ENCODE data around the gene ZKSCAN7. TPM values are rescaled to one million over a fixed set of nuclear protein-coding genes. Genes with fewer than 3 reads are reported as not detected.
A peak's percentile ranks its signal among the peaks of the same experiment; 100 is the strongest.
"Not testable (repeated sequence)": the region's sequence is repeated elsewhere in the genome, so short reads cannot be mapped to it uniquely, and the experiment has no call there.

ZKSCAN7 gene
- total and polyA plus RNA-seq, 3 experiments from 2014 or later: 3.7 to 4.7 (median 3.8) TPM

DNA sequence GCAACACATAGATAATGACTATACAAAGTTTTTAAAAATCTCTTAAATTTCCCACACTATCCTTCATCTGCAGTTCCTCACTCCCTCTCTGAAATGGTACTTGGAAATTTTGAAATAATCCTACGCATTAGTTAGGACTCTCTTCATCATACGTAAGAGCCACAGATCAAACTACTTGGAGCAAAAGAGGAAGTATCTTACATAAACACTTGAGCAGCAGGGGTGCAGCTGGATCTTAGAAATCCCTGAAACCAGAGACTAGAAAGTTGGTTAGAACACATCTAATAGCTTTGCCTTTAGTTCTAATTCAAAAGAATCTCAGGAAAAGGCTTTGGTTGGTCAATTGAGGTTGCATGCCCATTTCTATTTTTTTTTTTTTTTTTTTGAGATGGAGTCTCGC, 38.8 kb upstream of the ZKSCAN7 start:
- Mint-ChIP-seq H3K9me3 (no peaks in the 10 kb centered on the region), H3K27me3 (peaks cover 27 to 32% of the 10 kb centered on the region in 2 donors), H3K36me3 (no peaks in the 10 kb centered on the region), H3K4me3 (no peak overlapping the region), H3K27ac (no peak overlapping the region), H3K4me1 (peaks cover 3 to 10% (median 8%) of the 10 kb centered on the region in 3 donors)
- Histone ChIP-seq H3K27ac (ENCODE audit: low read depth, low read length) (no peak overlapping the region), H3K27me3 (ENCODE audit: insufficient read depth, low read length, poor library complexity, severe bottlenecking) (no peaks in the 10 kb centered on the region), H3K4me3 (ENCODE audit: low read length) (no peak overlapping the region), H3K36me3 (ENCODE audit: insufficient read depth, low read length) (no peaks in the 10 kb centered on the region), H3K9me3 (ENCODE audit: low read length) (no peaks in the 10 kb centered on the region), H3K4me1 (ENCODE audit: insufficient read depth, low read length) (peaks cover 10% of the 10 kb centered on the region)
- DNase-seq: no peak
- POLR2A ChIA-PET: no interaction called here
- CTCF ChIA-PET: interaction anchor here (0.7 kb wide), 1 partner anchor 1626 kb away, joined by 3 read pairs; no protein-coding TSS in a partner anchor

DNA sequence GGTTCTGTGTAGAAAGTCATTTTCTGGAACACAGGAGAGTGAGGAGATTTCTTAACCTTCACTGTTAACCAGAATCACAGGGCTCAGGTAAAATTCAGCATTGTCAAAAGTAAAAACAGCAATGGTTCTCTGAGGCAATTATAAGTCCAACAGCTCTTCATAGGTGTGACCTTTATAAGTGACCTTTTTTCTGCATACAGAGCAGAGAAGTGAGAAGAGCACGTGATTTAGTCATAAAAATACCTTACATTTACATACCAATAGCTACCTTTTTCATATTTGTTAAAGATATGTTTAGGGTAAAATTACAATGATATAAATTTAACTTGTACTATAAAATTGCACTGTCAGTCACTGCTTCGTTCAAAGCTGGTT, 36.2 kb upstream of the ZKSCAN7 start:
- ChIA-PET POLR2A (no interaction called here), CTCF (no interaction called here)
- Histone ChIP-seq H3K27ac (ENCODE audit: low read depth, low read length) (no peak overlapping the region), H3K9me3 (ENCODE audit: low read length) (no peaks in the 10 kb centered on the region), H3K36me3 (ENCODE audit: insufficient read depth, low read length) (no peaks in the 10 kb centered on the region), H3K27me3 (ENCODE audit: insufficient read depth, low read length, poor library complexity, severe bottlenecking) (no peaks in the 10 kb centered on the region), H3K4me3 (ENCODE audit: low read length) (no peak overlapping the region), H3K4me1 (ENCODE audit: insufficient read depth, low read length) (no peaks in the 10 kb centered on the region)
- Mint-ChIP-seq H3K27ac (no peak overlapping the region), H3K36me3 (no peaks in the 10 kb centered on the region), H3K4me1 (no peaks in the 10 kb centered on the region), H3K27me3 (peaks cover 27 to 52% of the 10 kb centered on the region in 2 donors), H3K9me3 (no peaks in the 10 kb centered on the region), H3K4me3 (no peak overlapping the region)
- no peak for DNase-seq

DNA sequence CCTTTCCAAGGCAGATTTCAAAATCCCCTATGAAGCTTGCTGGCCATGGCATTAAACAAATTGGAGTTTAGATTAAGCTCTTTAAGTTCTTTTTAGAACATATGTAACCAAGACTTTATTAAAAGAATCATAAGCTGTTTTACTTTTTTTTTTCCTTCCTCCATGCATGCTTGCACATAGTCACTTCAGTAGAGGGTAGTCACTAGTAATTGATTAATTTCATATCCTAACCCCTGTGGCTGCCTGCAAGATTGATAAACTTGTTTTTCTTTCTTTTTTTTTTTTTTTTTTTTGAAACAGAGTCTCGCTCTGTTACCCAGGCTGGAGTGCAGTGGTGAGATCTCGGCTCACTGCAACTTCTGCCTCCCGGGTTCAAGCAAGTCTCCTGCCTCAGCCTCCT, 33.3 kb upstream of the ZKSCAN7 start:
- CTCF ChIA-PET: no interaction called here
- no peaks in the 10 kb centered on the region for H3K36me3 ChIP-seq (ENCODE audit: insufficient read depth, low read length)
- H3K27me3 ChIP-seq (ENCODE audit: insufficient read depth, low read length, poor library complexity, severe bottlenecking): no peaks in the 10 kb centered on the region
- H3K4me3 ChIP-seq (ENCODE audit: low read length): no peak overlapping the region
- H3K27ac Mint-ChIP-seq: no peak overlapping the region
- H3K36me3 Mint-ChIP-seq: no peaks in the 10 kb centered on the region
- H3K4me1 Mint-ChIP-seq: no peaks in the 10 kb centered on the region
- no peak overlapping the region for H3K4me3 Mint-ChIP-seq
- no peaks in the 10 kb centered on the region for H3K9me3 Mint-ChIP-seq
- DNase-seq: no peak
- H3K4me1 ChIP-seq (ENCODE audit: insufficient read depth, low read length): no peaks in the 10 kb centered on the region
- no peak overlapping the region for H3K27ac ChIP-seq (ENCODE audit: low read depth, low read length)
- no peaks in the 10 kb centered on the region for H3K9me3 ChIP-seq (ENCODE audit: low read length)
- peaks cover 26 to 70% of the 10 kb centered on the region in 2 donors for H3K27me3 Mint-ChIP-seq
- POLR2A ChIA-PET: no interaction called here

DNA sequence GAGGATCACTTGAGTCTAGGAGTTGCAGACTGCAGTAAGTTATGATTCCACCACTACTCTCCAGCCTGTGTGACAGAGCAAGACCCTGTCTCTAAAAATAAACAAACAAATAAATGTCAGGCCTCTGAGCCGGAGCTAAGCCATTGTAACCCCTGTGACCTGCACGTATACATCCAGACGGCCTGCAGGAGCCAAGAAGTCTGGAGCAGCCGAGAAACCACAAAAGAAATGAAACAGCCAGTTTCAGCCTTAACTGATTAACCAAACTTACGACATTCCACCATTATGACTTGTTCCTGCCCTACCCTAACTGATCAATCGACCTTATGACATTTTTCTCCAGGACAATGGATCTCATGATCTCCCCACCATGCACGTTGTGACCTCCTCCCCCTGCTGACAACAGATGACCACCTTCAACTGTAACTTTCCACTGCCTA, 32.5 kb upstream of the ZKSCAN7 start:
- Histone ChIP-seq H3K4me3 (ENCODE audit: low read length) (no peak overlapping the region), H3K27me3 (ENCODE audit: insufficient read depth, low read length, poor library complexity, severe bottlenecking) (no peaks in the 10 kb centered on the region), H3K27ac (ENCODE audit: low read depth, low read length) (no peak overlapping the region), H3K4me1 (ENCODE audit: insufficient read depth, low read length) (no peaks in the 10 kb centered on the region), H3K9me3 (ENCODE audit: low read length) (no peaks in the 10 kb centered on the region), H3K36me3 (ENCODE audit: insufficient read depth, low read length) (no peaks in the 10 kb centered on the region)
- H3K27me3 Mint-ChIP-seq: peaks cover 23 to 66% of the 10 kb centered on the region in 2 donors
- no peak overlapping the region for H3K4me3 Mint-ChIP-seq
- DNase-seq: no peak
- no peaks in the 10 kb centered on the region for H3K9me3 Mint-ChIP-seq
- CTCF ChIA-PET: no interaction called here
- no peaks in the 10 kb centered on the region for H3K36me3 Mint-ChIP-seq
- no peaks in the 10 kb centered on the region for H3K4me1 Mint-ChIP-seq
- POLR2A ChIA-PET: no interaction called here
- peak overlapping the region in 1 of 8 donors; percentile 11 for H3K27ac Mint-ChIP-seq

DNA sequence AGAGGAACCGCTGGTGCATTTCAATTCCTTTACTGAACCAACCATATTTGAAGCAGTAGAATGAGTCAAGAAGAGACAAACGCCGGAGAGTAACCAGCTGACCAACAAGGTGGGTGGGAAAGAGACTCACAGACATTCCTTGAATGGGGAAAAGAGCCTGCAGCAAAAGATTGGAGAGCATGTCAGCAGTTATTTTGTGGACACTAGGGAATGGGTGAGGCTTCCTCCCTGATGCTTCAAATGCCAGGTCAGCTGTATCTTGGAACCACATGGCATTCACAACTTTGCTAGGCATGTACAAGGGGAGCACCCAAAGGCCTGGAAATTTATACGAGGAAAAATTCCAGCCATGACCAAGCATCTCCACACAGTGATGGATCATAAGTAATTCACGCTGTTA, 29.9 kb upstream of the ZKSCAN7 start:
- H3K9me3 Mint-ChIP-seq: no peaks in the 10 kb centered on the region
- Histone ChIP-seq H3K4me3 (ENCODE audit: low read length) (no peak overlapping the region), H3K9me3 (ENCODE audit: low read length) (no peaks in the 10 kb centered on the region), H3K36me3 (ENCODE audit: insufficient read depth, low read length) (no peaks in the 10 kb centered on the region), H3K27me3 (ENCODE audit: insufficient read depth, low read length, poor library complexity, severe bottlenecking) (no peaks in the 10 kb centered on the region), H3K27ac (ENCODE audit: low read depth, low read length) (no peak overlapping the region), H3K4me1 (ENCODE audit: insufficient read depth, low read length) (no peaks in the 10 kb centered on the region)
- peaks cover 12 to 62% of the 10 kb centered on the region in 2 donors for H3K27me3 Mint-ChIP-seq
- ChIA-PET CTCF (no interaction called here), POLR2A (no interaction called here)
- no peak overlapping the region for H3K27ac Mint-ChIP-seq
- no peaks in the 10 kb centered on the region for H3K4me1 Mint-ChIP-seq
- no peak for DNase-seq
- H3K36me3 Mint-ChIP-seq: no peaks in the 10 kb centered on the region
- H3K4me3 Mint-ChIP-seq: no peak overlapping the region

GRCh38 chr3:44529927-44530326, 25.1 kb upstream of the ZKSCAN7 start:
- POLR2A ChIA-PET: no interaction called here
- no peak for DNase-seq
- H3K4me3 Mint-ChIP-seq: no peak overlapping the region

DNA sequence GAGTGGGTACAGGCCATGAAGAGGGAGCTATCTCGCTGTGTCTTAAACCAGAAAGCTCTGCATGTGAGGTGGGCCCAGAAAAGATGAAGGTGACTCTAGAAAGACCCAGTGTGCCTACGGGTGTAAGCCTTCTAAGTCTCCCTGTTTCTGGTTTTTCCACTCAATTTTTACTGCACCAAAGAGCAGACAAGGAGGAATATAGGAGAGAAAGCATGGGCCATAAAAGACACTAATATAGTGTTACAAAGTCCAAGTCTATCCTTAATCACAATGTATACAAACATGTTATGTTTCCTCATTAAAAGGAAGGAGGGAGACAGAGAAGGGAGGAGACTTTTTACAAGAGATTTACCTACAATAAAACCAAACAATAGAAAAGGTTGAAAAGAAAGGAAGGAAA, 24.1 kb upstream of the ZKSCAN7 start:
- H3K36me3 Mint-ChIP-seq: no peaks in the 10 kb centered on the region
- DNase-seq: no peak
- CTCF ChIA-PET: interaction anchor here (1.1 kb wide), 1 partner anchor 384 kb away, joined by 3 read pairs; no protein-coding TSS in a partner anchor

More at GRCh38 chr3:44529927-44530326, 25.1 kb upstream of the ZKSCAN7 start:
- CTCF ChIA-PET: interaction anchor here (0.9 to 1.1 kb wide), 2 partner anchors 19 to 385 kb away, joined by 3 read pairs; no protein-coding TSS in a partner anchor
- H3K36me3 ChIP-seq (ENCODE audit: insufficient read depth, low read length): no peaks in the 10 kb centered on the region
- Mint-ChIP-seq H3K27me3 (peaks cover 18 to 33% of the 10 kb centered on the region in 2 donors), H3K27ac (no peak overlapping the region), H3K9me3 (no peaks in the 10 kb centered on the region), H3K4me1 (no peaks in the 10 kb centered on the region), H3K36me3 (no peaks in the 10 kb centered on the region)
- no peaks in the 10 kb centered on the region for H3K27me3 ChIP-seq (ENCODE audit: insufficient read depth, low read length, poor library complexity, severe bottlenecking)
- no peaks in the 10 kb centered on the region for H3K9me3 ChIP-seq (ENCODE audit: low read length)
- H3K27ac ChIP-seq (ENCODE audit: low read depth, low read length): no peak overlapping the region
- H3K4me1 ChIP-seq (ENCODE audit: insufficient read depth, low read length): no peaks in the 10 kb centered on the region
- H3K4me3 ChIP-seq (ENCODE audit: low read length): no peak overlapping the region

DNA sequence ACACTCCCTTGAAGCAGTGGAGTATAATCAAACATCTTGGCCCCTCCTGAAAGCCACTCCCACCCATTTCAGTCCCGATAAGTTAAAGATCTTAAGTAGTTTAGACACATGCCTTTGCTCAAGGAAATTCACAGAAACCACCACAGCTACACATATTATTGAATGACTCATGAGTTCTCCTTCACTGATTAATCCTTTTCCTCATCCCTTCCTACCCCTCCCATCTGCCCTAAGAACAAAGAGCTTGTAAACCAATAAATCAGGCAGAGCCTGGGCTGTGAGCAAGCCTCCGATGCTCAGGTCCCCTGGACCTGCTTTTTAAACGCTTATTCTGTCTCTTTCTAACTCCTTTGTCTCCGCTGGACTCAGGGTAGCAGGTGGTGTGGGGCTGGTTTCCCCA, 20.3 kb upstream of the ZKSCAN7 start:
- H3K9me3 ChIP-seq (ENCODE audit: low read length); H3K4me3 Mint-ChIP-seq; H3K36me3 ChIP-seq (ENCODE audit: insufficient read depth, low read length); H3K27ac Mint-ChIP-seq; H3K4me3 ChIP-seq (ENCODE audit: low read length); H3K27me3 ChIP-seq (ENCODE audit: insufficient read depth, low read length, poor library complexity, severe bottlenecking); H3K27ac ChIP-seq (ENCODE audit: low read depth, low read length); H3K36me3 Mint-ChIP-seq; H3K4me1 ChIP-seq (ENCODE audit: insufficient read depth, low read length); H3K4me1 Mint-ChIP-seq; DNase-seq; H3K9me3 Mint-ChIP-seq; POLR2A ChIA-PET: not testable (repeated sequence)
- peaks cover 23 to 48% of the 10 kb centered on the region in 2 donors for H3K27me3 Mint-ChIP-seq
- CTCF ChIA-PET: interaction anchor here (3.0 kb wide), 1 partner anchor 380 kb away, joined by 55 read pairs; no protein-coding TSS in a partner anchor

More for the DNA sequence above, 24.1 kb upstream of the ZKSCAN7 start:
- H3K27ac ChIP-seq (ENCODE audit: low read depth, low read length): no peak overlapping the region
- H3K9me3 Mint-ChIP-seq: no peaks in the 10 kb centered on the region
- no peaks in the 10 kb centered on the region for H3K36me3 ChIP-seq (ENCODE audit: insufficient read depth, low read length)
- no peak overlapping the region for H3K4me3 ChIP-seq (ENCODE audit: low read length)
- no peaks in the 10 kb centered on the region for H3K4me1 Mint-ChIP-seq
- H3K9me3 ChIP-seq (ENCODE audit: low read length): no peaks in the 10 kb centered on the region
- no peak overlapping the region for H3K27ac Mint-ChIP-seq
- no peaks in the 10 kb centered on the region for H3K4me1 ChIP-seq (ENCODE audit: insufficient read depth, low read length)
- H3K27me3 Mint-ChIP-seq: peaks cover 23 to 38% of the 10 kb centered on the region in 2 donors
- no peaks in the 10 kb centered on the region for H3K27me3 ChIP-seq (ENCODE audit: insufficient read depth, low read length, poor library complexity, severe bottlenecking)
- H3K4me3 Mint-ChIP-seq: no peak overlapping the region
- POLR2A ChIA-PET: no interaction called here

DNA sequence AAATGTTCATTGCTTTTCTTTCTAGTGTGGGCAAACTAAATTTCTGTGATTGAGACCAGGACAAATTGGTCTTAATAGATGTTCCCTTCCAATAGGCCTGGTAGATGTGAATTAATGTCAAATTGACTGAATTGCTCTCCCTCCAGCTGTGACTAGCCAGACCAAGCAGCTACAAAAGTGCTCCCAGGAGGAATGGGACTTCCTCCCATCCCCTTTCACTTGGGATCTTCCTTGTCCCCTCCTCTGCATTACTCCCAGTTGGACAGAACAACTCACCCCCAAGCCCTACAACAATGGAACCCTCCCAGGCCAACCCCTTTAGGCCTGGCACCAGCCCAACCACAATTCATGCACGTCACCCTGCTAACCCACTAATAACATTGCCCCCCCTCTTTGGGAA, 19.6 kb upstream of the ZKSCAN7 start:
- ChIA-PET CTCF (no interaction called here), POLR2A (no interaction called here)
- peak overlapping the region in 1 of 8 donors; percentile 9 for H3K27ac Mint-ChIP-seq
- H3K27me3 Mint-ChIP-seq: peaks cover 23 to 48% of the 10 kb centered on the region in 2 donors
- H3K4me1 ChIP-seq (ENCODE audit: insufficient read depth, low read length): no peaks in the 10 kb centered on the region
- H3K9me3 Mint-ChIP-seq: peaks cover 0 to 2% (median 0%) of the 10 kb centered on the region in 5 donors
- no peaks in the 10 kb centered on the region for H3K9me3 ChIP-seq (ENCODE audit: low read length)
- no peaks in the 10 kb centered on the region for H3K4me1 Mint-ChIP-seq
- DNase-seq: no peak
- no peak overlapping the region for H3K4me3 Mint-ChIP-seq
- no peaks in the 10 kb centered on the region for H3K27me3 ChIP-seq (ENCODE audit: insufficient read depth, low read length, poor library complexity, severe bottlenecking)
- H3K4me3 ChIP-seq (ENCODE audit: low read length): no peak overlapping the region
- peaks cover 0 to 2% (median 0%) of the 10 kb centered on the region in 3 donors for H3K36me3 Mint-ChIP-seq
- H3K36me3 ChIP-seq (ENCODE audit: insufficient read depth, low read length): no peaks in the 10 kb centered on the region
- no peak overlapping the region for H3K27ac ChIP-seq (ENCODE audit: low read depth, low read length)
